Central memory CD8-positive, alpha-beta T cell (primary cell): ENCODE data around the gene FRMD4A.

ENCODE experiments used
- ATAC-seq: fragments of 150-1000 bp; cut with Tn5 transposase; replicated peaks from 2 replicates; pipeline ENCODE4 v1.10.0; 2022; ENCODE audit warnings: mild to moderate bottlenecking, moderate FRiP score, moderate number of reproducible peaks; ENCODE audit not compliant: poor library complexity, severe bottlenecking; ENCODE audit errors: extremely low read depth
- DNase-seq, 2 donors: peaks; one replicate each; pipeline ENCODE4 v3.0.0; 2021; ENCODE audit warnings: low spot score in 2 of 2
- H3K27ac Mint-ChIP-seq: one replicate; pipeline ENCODE4 v1.8.0; 2022; ENCODE audit warnings: low read depth, mild to moderate bottlenecking, moderate library complexity, mixed read lengths
- H3K27me3 Mint-ChIP-seq: one replicate; pipeline ENCODE4 v1.8.0; 2022; ENCODE audit warnings: mixed read lengths
- H3K36me3 Mint-ChIP-seq: one replicate; pipeline ENCODE4 v1.8.0; 2022; ENCODE audit warnings: mild to moderate bottlenecking, moderate library complexity, mixed read lengths; ENCODE audit not compliant: insufficient read depth
- H3K4me1 Mint-ChIP-seq: one replicate; pipeline ENCODE4 v1.8.0; 2022; ENCODE audit warnings: mixed read lengths
- H3K4me3 Mint-ChIP-seq: one replicate; pipeline ENCODE4 v1.8.0; 2022; ENCODE audit warnings: mild to moderate bottlenecking, moderate library complexity, mixed read lengths
- H3K9me3 Mint-ChIP-seq: one replicate; pipeline ENCODE4 v1.8.0; 2022; ENCODE audit warnings: mixed read lengths

The FRMD4A gene

DNA sequence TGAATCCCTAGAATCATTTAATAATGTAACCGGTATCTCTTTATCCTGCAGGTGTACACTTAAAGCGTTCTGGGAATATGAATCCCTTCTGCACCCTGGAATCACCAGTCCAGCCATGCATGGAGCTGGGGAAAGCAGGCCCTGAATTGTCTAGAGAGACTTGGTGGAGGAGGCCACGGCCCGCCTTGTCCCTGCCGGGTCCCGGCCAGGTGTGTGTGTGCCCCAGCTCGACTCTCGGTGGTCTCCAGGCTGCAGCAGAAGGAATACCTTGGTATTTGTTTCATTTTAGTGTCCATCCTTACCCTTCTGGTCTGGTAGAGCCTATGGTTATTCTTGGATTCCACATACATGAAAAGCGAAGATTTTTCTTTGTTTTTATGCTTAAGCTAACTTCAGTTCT lies 685.9 kb downstream of the FRMD4A start:
- ATAC-seq = no peak
- Mint-ChIP-seq H3K27me3 (no peaks in the 10 kb centered on the region), H3K4me1 (no peaks in the 10 kb centered on the region), H3K36me3 (peaks cover 13% of the 10 kb centered on the region), H3K4me3 (no peak overlapping the region), H3K9me3 (peaks cover 22% of the 10 kb centered on the region), H3K27ac (no peak overlapping the region)
- no peak for DNase-seq

DNA sequence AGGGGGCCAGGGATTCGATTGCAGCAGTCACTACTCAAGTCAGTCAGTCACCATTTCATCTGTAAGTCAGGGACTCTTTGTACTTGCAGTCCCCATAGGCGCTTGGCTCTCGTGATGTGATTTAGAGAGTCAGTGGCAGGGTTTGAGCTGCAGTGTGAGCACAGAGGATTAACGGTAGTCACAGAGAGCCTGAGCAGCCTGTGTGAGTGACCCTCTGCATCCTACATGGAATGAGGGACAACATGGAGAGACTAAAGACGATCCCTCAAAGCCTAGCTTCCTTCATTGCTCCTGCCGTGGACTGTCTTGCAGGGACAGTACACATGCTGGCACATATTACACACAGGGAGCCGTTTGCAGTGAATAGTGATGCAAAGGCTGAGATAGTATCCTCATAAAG lies 687.7 kb downstream of the FRMD4A start:
- peaks cover 15% of the 10 kb centered on the region for H3K36me3 Mint-ChIP-seq
- H3K27ac Mint-ChIP-seq = no peak overlapping the region
- H3K4me3 Mint-ChIP-seq = no peak overlapping the region
- DNase-seq (no peak), ATAC-seq (no peak)
- no peaks in the 10 kb centered on the region for H3K27me3 Mint-ChIP-seq
- peaks cover 22% of the 10 kb centered on the region for H3K9me3 Mint-ChIP-seq
- H3K4me1 Mint-ChIP-seq = no peaks in the 10 kb centered on the region

DNA sequence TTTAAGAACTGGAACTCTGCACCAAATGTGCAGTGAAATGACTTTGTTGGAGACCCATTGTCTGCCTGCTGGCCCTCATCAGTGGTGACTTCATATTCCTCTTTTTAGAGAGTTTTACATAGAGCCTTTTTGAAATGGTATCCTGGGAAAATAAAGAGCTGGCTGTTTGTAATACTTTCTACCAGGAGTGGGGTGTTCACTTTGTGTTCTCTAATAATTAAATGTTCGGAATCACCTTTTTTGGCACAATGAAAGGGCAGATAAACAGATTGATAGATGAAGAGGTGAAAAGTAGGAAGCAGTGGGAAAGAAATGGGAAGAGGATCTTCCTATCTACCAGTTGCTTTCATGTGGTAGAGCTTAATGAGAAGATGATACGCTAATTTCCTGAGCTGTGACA lies 688.4 kb downstream of the FRMD4A start:
- H3K27ac Mint-ChIP-seq = no peak overlapping the region
- ATAC-seq (no peak), DNase-seq (no peak)
- no peak overlapping the region for H3K4me3 Mint-ChIP-seq
- no peaks in the 10 kb centered on the region for H3K27me3 Mint-ChIP-seq
- no peaks in the 10 kb centered on the region for H3K4me1 Mint-ChIP-seq
- H3K9me3 Mint-ChIP-seq = peaks cover 22% of the 10 kb centered on the region
- H3K36me3 Mint-ChIP-seq = peaks cover 20% of the 10 kb centered on the region

DNA sequence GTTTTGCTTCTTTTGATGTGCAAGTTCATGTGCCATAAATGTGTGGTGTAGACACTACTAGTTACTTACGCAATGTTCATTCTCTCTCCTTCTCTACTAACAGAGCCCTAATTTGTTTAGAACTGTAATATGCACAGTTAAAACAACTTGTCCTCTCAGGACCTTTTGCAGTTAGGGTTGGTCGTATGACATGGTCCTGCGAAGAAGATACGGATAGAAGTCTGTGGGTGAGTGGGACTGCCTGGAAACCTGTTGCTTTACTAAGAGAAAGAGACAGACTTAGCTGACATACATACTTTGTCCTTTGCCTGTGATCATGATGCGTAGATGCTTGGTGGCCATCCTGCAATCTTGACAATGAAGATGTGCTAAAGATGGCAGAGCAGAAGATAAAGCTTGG lies 692.8 kb downstream of the FRMD4A start:
- ATAC-seq (no peak), DNase-seq (no peak)
- H3K4me1 Mint-ChIP-seq = no peaks in the 10 kb centered on the region
- H3K9me3 Mint-ChIP-seq = peaks cover 22% of the 10 kb centered on the region
- H3K27ac Mint-ChIP-seq = no peak overlapping the region
- H3K4me3 Mint-ChIP-seq = no peak overlapping the region
- H3K36me3 Mint-ChIP-seq = peaks cover 24% of the 10 kb centered on the region
- H3K27me3 Mint-ChIP-seq = no peaks in the 10 kb centered on the region

DNA sequence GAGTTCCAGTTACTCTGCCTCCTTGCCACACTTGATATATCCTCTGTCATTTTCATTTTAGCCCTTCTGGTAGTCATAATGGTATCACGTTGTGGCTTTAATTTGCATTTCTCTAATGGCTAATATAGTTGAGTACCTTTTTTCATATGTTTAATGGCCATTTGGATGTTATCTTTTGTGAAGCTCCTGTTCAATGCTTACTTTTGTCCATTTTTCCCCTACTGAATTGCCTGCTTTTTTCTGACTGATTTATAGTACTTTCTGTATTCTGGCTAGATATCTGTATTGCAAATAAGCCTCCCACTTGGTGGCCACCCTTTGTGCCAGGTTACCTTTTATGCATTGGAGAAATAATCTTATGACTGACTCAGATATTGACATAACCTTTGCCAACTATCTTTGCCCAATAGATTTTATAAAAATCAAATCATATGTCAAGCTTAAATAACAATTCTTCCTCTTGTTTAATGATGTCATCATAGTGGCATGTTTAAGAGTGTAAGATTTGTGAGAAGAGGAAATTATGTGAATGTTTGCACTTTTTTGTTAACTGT lies 693.3 kb downstream of the FRMD4A start:
- Mint-ChIP-seq H3K36me3 (peaks cover 24% of the 10 kb centered on the region), H3K9me3 (peaks cover 20% of the 10 kb centered on the region), H3K27me3 (no peaks in the 10 kb centered on the region), H3K4me1 (no peaks in the 10 kb centered on the region), H3K4me3 (no peak overlapping the region), H3K27ac (no peak overlapping the region)
- DNase-seq (no peak), ATAC-seq (no peak)

DNA sequence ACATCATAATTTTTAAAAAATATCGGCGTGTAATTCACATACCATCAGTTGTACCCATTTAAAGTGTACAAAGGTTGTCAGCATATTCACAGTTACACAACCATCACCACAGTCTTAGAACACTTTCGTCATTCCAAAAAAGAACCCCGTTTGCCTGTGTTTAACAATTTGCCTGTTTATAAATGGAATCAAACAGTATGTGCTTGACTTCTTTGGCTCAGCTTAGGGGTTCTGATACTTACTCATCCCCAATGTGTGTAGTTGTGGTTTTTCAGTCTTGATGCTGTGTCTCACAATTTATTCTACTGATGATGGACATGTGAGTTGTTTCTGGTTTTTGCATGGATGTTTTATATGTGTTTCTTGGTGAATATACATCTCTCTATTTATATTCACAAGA lies 693.9 kb downstream of the FRMD4A start:
- no peaks in the 10 kb centered on the region for H3K27me3 Mint-ChIP-seq
- DNase-seq (no peak), ATAC-seq (no peak)
- no peaks in the 10 kb centered on the region for H3K4me1 Mint-ChIP-seq
- no peak overlapping the region for H3K27ac Mint-ChIP-seq
- peaks cover 14% of the 10 kb centered on the region for H3K9me3 Mint-ChIP-seq
- H3K36me3 Mint-ChIP-seq = peaks cover 24% of the 10 kb centered on the region
- H3K4me3 Mint-ChIP-seq = no peak overlapping the region

DNA sequence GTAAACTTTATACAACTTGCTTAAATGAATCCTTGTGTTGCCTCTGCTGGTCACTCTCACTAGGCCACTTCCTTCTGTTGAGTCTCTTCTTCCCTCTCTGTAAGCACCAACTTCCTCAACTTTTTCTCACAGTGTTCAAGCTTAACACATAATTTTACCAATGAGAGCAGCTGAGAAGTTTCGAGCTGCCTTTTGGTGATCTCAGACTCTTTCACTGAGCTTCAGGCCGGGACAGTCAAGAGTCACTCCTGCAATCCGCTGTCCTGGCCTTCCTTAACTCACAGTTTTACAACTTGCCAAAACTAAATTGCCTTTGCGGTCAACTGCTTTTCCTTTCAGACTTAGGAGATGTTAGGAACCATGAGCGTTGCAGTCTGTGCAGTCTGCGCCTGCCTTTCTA lies 696.5 kb downstream of the FRMD4A start:
- Mint-ChIP-seq H3K9me3 (no peaks in the 10 kb centered on the region), H3K4me3 (no peak overlapping the region), H3K27me3 (no peaks in the 10 kb centered on the region), H3K4me1 (no peaks in the 10 kb centered on the region), H3K27ac (no peak overlapping the region), H3K36me3 (peaks cover 23% of the 10 kb centered on the region)
- DNase-seq = no peak
- ATAC-seq = no peak

DNA sequence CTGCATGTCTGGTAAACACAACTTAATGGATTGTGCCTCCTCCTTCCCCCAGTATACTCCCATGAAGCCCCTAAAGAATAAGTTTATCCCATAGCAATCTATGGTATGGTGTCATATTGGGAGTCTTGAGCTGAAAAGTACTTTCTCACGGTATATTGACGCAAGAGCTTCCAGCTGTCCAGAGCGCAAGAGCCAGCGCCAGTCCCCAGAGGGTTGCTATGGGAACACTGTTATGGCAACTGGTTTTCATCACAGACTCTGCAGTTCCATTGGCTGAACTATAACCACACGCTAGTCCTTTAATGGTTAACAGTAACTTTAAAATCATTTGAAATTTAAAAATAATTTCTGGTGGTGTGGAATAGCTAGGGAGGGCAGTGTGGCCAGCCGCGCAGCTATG lies 697.0 kb downstream of the FRMD4A start:
- Mint-ChIP-seq H3K27ac (no peak overlapping the region), H3K9me3 (no peaks in the 10 kb centered on the region), H3K4me3 (no peak overlapping the region), H3K4me1 (peaks cover 4% of the 10 kb centered on the region), H3K36me3 (peaks cover 23% of the 10 kb centered on the region), H3K27me3 (no peaks in the 10 kb centered on the region)
- DNase-seq (no peak), ATAC-seq (no peak)

DNA sequence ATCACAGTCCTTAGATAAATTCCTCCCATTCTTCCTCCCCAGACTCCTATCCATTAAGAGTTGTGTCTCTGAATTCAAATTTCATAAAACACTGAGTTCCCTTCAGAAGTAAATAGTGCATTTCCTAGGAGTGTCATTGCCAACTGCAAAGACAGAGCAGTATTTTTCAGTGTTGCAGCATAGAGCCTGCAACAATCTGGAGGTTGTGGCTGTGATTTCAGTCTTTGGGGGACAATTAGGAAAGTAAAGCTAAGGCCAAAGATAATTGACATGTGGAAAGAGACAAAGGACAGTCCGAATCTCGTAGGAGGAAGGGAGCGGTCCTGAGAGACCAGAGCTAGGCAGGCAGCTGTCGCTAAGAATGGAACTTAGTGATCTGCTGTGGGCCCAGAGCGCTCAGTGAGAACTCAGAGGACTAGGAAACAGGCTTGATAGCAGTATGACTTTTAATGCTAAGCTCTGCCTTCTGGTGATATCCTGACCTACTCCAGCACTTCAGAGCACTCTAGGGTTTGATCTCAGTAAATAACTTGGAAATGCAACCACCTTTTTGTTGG lies 697.8 kb downstream of the FRMD4A start:
- H3K4me3 Mint-ChIP-seq = no peak overlapping the region
- H3K27me3 Mint-ChIP-seq = no peaks in the 10 kb centered on the region
- H3K9me3 Mint-ChIP-seq = no peaks in the 10 kb centered on the region
- DNase-seq (no peak), ATAC-seq (no peak)
- H3K4me1 Mint-ChIP-seq = peaks cover 5% of the 10 kb centered on the region
- no peak overlapping the region for H3K27ac Mint-ChIP-seq
- H3K36me3 Mint-ChIP-seq = peaks cover 20% of the 10 kb centered on the region

DNA sequence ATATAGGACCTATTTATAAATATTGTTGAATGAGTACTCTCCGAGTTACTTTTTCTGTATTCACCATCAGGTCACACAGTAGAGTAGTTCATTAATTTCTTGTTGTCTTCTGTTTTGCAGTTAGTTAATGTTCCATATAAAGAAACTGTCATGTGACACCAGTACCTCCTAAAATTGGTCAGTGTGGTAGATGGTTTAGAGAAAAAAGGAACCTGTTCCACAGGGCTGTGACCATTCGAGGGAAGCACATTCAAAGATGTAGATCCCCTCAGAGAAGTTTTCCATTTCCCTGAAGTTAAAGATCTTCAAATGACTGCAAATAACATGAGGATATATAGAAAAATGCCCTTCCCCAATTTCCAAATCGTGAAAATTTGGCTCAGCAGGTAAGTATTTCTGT lies 698.3 kb downstream of the FRMD4A start:
- Mint-ChIP-seq H3K27me3 (no peaks in the 10 kb centered on the region), H3K36me3 (peaks cover 17% of the 10 kb centered on the region), H3K27ac (no peak overlapping the region), H3K4me3 (no peak overlapping the region), H3K9me3 (no peaks in the 10 kb centered on the region), H3K4me1 (peaks cover 5% of the 10 kb centered on the region)
- no peak for DNase-seq
- ATAC-seq = no peak

DNA sequence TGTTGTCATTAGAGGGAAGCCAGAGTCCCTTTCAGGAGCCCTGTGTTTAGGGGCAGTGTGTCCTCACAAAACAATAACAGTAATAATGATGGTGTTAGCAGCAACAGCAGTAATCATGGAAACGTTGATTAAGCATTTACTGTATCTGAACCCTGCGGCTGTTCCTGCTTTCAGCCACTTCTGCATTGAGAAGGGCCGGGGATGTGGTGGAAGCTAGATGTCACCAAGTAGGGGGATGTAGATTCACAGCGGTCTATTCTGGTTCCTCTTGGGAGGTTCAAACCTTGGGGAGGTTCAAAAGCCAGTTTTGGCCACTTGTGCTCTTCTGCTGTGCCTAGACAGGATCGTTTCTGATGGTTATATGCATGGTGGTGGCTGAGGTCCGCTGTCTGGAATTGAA lies 699.1 kb downstream of the FRMD4A start:
- H3K27ac Mint-ChIP-seq = no peak overlapping the region
- no peak overlapping the region for H3K4me3 Mint-ChIP-seq
- DNase-seq (no peak), ATAC-seq (no peak)
- peaks cover 15% of the 10 kb centered on the region for H3K36me3 Mint-ChIP-seq
- peaks cover 5% of the 10 kb centered on the region for H3K4me1 Mint-ChIP-seq
- no peaks in the 10 kb centered on the region for H3K27me3 Mint-ChIP-seq
- no peaks in the 10 kb centered on the region for H3K9me3 Mint-ChIP-seq

DNA sequence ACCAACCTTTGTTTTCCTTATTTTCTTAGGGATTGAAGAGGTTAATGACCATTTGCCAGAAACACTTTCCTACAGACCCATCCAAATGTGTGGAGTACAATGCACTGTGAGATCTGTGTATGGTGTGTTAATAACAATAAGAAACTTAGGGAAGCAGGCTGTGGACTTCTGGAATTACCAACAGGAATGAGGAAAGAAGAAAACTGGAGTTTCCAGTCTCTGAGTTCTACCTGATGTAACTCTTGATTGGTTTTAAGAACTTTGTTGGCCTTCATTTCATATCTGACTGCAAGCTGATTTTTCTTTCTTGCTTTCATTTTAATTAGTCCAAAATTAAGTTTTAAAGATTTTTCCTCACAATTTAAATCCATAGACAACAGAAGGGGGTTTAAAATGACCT lies 700.5 kb downstream of the FRMD4A start:
- no peaks in the 10 kb centered on the region for H3K27me3 Mint-ChIP-seq
- H3K4me3 Mint-ChIP-seq = no peak overlapping the region
- H3K27ac Mint-ChIP-seq = no peak overlapping the region
- ATAC-seq (no peak), DNase-seq (no peak)
- peaks cover 13% of the 10 kb centered on the region for H3K36me3 Mint-ChIP-seq
- H3K4me1 Mint-ChIP-seq = peaks cover 5% of the 10 kb centered on the region
- no peaks in the 10 kb centered on the region for H3K9me3 Mint-ChIP-seq

DNA sequence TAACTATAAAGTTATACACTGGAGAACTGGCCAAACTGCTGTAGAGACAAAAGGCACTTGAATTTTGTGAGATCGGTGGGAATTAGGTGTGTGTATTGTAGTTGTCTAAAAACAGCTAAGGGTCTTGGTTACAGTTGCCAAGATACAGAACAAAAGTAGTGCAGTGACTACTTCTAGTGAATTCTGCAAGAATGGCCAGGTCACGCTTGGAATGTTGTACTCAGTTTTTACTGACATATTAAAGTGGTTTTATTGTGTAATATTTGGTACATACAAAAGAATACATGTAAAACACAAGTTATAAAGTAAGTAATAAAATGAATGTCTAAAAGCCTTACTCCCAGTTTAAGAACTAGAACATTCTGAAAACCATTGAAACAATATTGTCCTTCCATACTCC lies 701.6 kb downstream of the FRMD4A start:
- H3K4me3 Mint-ChIP-seq = no peak overlapping the region
- ATAC-seq (no peak), DNase-seq (no peak)
- no peaks in the 10 kb centered on the region for H3K9me3 Mint-ChIP-seq
- peaks cover 9% of the 10 kb centered on the region for H3K36me3 Mint-ChIP-seq
- H3K27ac Mint-ChIP-seq = no peak overlapping the region
- H3K27me3 Mint-ChIP-seq = no peaks in the 10 kb centered on the region
- H3K4me1 Mint-ChIP-seq = peaks cover 5% of the 10 kb centered on the region

DNA sequence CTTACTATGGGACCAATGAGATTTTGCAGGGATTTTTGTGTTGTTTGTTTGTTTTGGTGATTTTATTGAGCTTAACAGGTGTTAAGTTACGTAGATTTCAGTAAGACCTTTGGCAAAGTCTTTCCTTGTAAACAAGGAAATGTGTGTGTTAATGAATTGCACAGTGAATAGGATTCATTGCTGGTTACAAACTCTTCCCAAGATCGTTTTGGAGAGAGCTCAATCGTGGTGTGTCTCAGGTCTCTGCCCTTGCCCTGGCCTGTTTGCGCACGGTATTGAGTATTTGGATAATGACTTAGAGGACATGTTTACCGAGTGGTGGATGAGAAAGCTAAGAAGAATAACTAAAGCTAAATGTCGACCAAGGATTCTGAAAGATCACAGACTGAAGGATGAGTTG lies 702.1 kb downstream of the FRMD4A start:
- H3K36me3 Mint-ChIP-seq = peaks cover 9% of the 10 kb centered on the region
- H3K9me3 Mint-ChIP-seq = no peaks in the 10 kb centered on the region
- ATAC-seq (no peak), DNase-seq (no peak)
- H3K27me3 Mint-ChIP-seq = no peaks in the 10 kb centered on the region
- H3K4me1 Mint-ChIP-seq = peaks cover 5% of the 10 kb centered on the region
- H3K27ac Mint-ChIP-seq = no peak overlapping the region
- no peak overlapping the region for H3K4me3 Mint-ChIP-seq
